Esophagus squamous epithelium (tissue), 4 donors: Measurements from ENCODE around the gene NIPSNAP3A.

Source experiments
- CTCF ChIP-seq, 6 experiments: fragments of 450-650 bp in 4 of 6; fragments of 200-600 bp in 2 of 6; sonication (generic) in 2 of 6; IDR thresholded peaks; one replicate each; pipeline ENCODE4 v1.5.1; 2016 to 2019; ENCODE audit warnings: antibody characterized with exemption in 6 of 6, mild to moderate bottlenecking in 4 of 6, moderate library complexity in 4 of 6
- POLR2A ChIP-seq, 4 donors: fragments of 450-650 bp; IDR thresholded peaks; one replicate each; pipeline ENCODE4 v1.6.1; 2017; ENCODE audit warnings: antibody characterized with exemption in 4 of 4, mild to moderate bottlenecking in 4 of 4, moderate library complexity in 3 of 4

DNA sequence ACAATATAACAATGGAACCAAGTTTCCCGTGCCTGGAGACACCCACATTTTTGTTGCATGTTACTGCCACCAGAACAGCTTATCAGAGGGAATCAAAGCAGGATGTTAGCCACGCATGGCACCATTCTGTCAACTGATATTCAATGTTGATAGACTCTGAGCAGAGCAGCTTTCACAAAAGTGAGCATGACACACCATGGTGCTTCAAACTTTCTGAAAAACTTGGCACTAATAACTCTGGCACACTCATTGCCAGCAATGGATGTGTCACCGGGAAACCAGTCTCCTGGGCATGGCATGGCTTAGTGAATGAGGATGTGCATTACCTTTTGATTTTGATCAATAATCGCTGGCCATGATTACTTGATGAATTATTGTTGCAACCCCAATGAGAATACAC lies 36.1 kb downstream of the NIPSNAP3A start:
- TF ChIP-seq CTCF (IDR thresholded peaks at IDR 0.05): no peak
- TF ChIP-seq POLR2A (IDR thresholded peaks at IDR 0.05): no peak
